ENCODE results near the gene INPP5B. TPM values are rescaled to one million over a fixed set of nuclear protein-coding genes. Genes with fewer than 3 reads are reported as not detected.

Gene INPP5B
- total and polyA plus RNA-seq, 9 of the 15 experiments (the other 6 are each of a cell fraction or from before 2014, with no cell fraction given): 14.1 to 28.7 (median 20.9) TPM

DNA sequence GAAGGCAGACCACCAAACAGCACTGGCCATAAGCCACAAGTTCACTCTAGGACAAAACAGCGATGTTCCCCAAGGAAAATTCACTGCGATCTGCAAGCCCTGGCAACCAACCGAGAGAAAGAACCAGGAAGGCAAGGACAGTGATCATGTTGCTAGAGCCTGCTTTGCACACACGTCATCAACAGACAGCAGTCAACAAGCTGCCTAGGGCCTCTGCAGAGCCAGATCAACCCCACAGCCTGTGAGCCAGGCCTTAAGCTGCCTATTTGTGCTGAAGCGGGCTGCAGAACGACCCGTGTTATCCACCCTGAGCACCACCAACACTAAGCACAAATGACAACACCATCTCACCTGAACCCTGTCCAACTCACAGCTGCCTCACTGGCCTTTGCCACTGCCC lies 132.6 kb downstream of the INPP5B start:
- intact Hi-C loops (cut with micrococcal nuclease): loop anchor here (10.0 kb wide), 1 partner anchor 161 kb away; no protein-coding TSS in a partner anchor
- 86% methylated on average over 7 of the region's 7 CpGs for WGBS (ENCODE audit: insufficient coverage, low coverage, missing lambda C conversion rate)
- Histone ChIP-seq H3K9ac (ENCODE audit: insufficient read depth in 1 of 2, low read depth in 2 of 2, low read length in 2 of 2) (peak overlapping the region in 1 of 2 experiments; percentile 18; a peak in 2 of 4 replicates), H3K79me2 (ENCODE audit: control insufficient read depth, insufficient read depth, low read length) (peaks cover 10% of the 10 kb centered on the region; the same call in 1 of the 3 replicates), H3K4me1 (replicated peaks in 1 of 2; ENCODE audit: control insufficient read depth in 2 of 2, insufficient read depth in 2 of 2, low read length in 2 of 2) (peaks cover 4 to 10% of the 10 kb centered on the region in 2 experiments; a peak in 3 of 5 replicates), H3K9me3 (replicated peaks; ENCODE audit: control insufficient read depth, insufficient read depth, low read depth, low read length) (no peaks in the 10 kb centered on the region), H4K20me1 (replicated peaks; ENCODE audit: control insufficient read depth, insufficient read depth, low read length) (peaks cover 4% of the 10 kb centered on the region; the same call in 1 of the 2 replicates), H3K4me2 (ENCODE audit: insufficient read depth, low read length) (no peak overlapping the region), H3K36me3 (ENCODE audit: control insufficient read depth, insufficient read depth, low read length) (peaks cover 61% of the 10 kb centered on the region), H3K9me1 (ENCODE audit: control insufficient read depth, insufficient read depth, low read length) (no peaks in the 10 kb centered on the region), H3K27me3 (ENCODE audit: control insufficient read depth in 2 of 2, insufficient read depth in 2 of 2, low read length in 2 of 2) (no peaks in the 10 kb centered on the region), H3K4me3 (no peak overlapping the region), H2AFZ (ENCODE audit: low read depth, low read length) (no peak overlapping the region), H3K27ac (ENCODE audit: extremely low read depth, low read depth, low read length) (no peak overlapping the region)
- ChIA-PET CTCF (ENCODE audit: low intra/inter-chr PET ratio) (no interaction called here), POLR2A (interaction anchor here (0.6 to 2.1 kb wide), 2 partner anchors 43 to 45 kb away, joined by 4 to 7 read pairs; partner anchors contain the start of gene MTF1)
- ATAC-seq (no peak), DNase-seq (ENCODE audit: extremely low read depth in 1 of 4, low spot score in 3 of 4) (no peak), FAIRE-seq (no peak)
- no TSS peak for BruUV-seq (replicated peaks)
- in situ Hi-C loops (cut with MboI): no loop called here
- TF ChIP-seq, protein P1, sequence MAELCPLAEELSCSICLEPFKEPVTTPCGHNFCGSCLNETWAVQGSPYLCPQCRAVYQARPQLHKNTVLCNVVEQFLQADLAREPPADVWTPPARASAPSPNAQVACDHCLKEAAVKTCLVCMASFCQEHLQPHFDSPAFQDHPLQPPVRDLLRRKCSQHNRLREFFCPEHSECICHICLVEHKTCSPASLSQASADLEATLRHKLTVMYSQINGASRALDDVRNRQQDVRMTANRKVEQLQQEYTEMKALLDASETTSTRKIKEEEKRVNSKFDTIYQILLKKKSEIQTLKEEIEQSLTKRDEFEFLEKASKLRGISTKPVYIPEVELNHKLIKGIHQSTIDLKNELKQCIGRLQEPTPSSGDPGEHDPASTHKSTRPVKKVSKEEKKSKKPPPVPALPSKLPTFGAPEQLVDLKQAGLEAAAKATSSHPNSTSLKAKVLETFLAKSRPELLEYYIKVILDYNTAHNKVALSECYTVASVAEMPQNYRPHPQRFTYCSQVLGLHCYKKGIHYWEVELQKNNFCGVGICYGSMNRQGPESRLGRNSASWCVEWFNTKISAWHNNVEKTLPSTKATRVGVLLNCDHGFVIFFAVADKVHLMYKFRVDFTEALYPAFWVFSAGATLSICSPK (IDR thresholded peaks at IDR 0.05; ENCODE audit: borderline replicate concordance): no peak
- TF ChIP-seq PHF8 (IDR thresholded peaks at IDR 0.05; ENCODE audit: borderline replicate concordance, low read length): no peak
- TF ChIP-seq, protein P2, sequence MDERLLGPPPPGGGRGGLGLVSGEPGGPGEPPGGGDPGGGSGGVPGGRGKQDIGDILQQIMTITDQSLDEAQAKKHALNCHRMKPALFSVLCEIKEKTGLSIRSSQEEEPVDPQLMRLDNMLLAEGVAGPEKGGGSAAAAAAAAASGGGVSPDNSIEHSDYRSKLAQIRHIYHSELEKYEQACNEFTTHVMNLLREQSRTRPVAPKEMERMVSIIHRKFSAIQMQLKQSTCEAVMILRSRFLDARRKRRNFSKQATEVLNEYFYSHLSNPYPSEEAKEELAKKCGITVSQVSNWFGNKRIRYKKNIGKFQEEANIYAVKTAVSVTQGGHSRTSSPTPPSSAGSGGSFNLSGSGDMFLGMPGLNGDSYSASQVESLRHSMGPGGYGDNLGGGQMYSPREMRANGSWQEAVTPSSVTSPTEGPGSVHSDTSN (CRISPR knock-in tag; IDR thresholded peaks at IDR 0.05; ENCODE audit: low read depth): no peak
- TF ChIP-seq, protein P2 (tag; conservative IDR thresholded peaks at IDR 0.05; ENCODE audit: low read depth): no peak
- no peak for TF ChIP-seq JUN (IDR thresholded peaks at IDR 0.05; ENCODE audit: borderline replicate concordance, low read depth, low read length)
- no peak for TF ChIP-seq JUN (CRISPR knock-in tag; IDR thresholded peaks at IDR 0.05; ENCODE audit: borderline replicate concordance)
- no peak for TF ChIP-seq HMGXB4 (CRISPR knock-in tag; IDR thresholded peaks at IDR 0.05)
- TF ChIP-seq ZKSCAN1 (IDR thresholded peaks at IDR 0.05; ENCODE audit: low read depth, low read length): no peak
- no peak for TF ChIP-seq ZC3H11A (IDR thresholded peaks at IDR 0.05; ENCODE audit: low read depth, low read length)
- TF ChIP-seq ZBTB49 (CRISPR knock-in tag; IDR thresholded peaks at IDR 0.05; ENCODE audit: borderline replicate concordance): no peak
- no peak for TF ChIP-seq RCOR1 (IDR thresholded peaks at IDR 0.05; ENCODE audit: borderline replicate concordance in 1 of 2, low read depth in 2 of 2, low read length in 2 of 2)
- TF ChIP-seq TEAD4 (IDR thresholded peaks at IDR 0.05; ENCODE audit: low read length): no peak
- TF ChIP-seq TEAD4 (CRISPR knock-in tag; IDR thresholded peaks at IDR 0.05; ENCODE audit: borderline replicate concordance): no peak
- TF ChIP-seq ERF (CRISPR knock-in tag; IDR thresholded peaks at IDR 0.05): no peak

Data from K562 (cell line).